ENCODE data around the gene CAV1.

The CAV1 gene

GRCh38 chr7:116505278-116505677, 19.6 kb upstream of the CAV1 start:
- DNase-seq = no peak

DNA sequence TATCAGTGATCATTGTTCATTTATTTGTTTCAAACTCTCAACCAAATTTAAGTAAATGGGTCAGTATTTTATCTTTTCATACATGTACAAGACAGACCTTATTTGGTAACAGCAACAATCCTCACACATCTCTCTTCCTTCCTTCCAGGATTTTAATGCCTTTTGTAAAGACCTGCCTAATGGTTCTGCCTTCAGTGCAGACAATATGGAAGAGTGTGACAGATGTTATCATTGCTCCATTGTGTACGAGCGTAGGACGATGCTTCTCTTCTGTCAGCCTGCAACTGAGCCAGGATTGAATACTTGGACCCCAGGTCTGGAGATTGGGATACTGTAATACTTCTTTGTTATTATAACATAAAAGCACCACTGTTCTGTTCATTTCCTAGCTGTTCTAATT, 19.0 kb upstream of the CAV1 start:
- DNase-seq = no peak

DNA sequence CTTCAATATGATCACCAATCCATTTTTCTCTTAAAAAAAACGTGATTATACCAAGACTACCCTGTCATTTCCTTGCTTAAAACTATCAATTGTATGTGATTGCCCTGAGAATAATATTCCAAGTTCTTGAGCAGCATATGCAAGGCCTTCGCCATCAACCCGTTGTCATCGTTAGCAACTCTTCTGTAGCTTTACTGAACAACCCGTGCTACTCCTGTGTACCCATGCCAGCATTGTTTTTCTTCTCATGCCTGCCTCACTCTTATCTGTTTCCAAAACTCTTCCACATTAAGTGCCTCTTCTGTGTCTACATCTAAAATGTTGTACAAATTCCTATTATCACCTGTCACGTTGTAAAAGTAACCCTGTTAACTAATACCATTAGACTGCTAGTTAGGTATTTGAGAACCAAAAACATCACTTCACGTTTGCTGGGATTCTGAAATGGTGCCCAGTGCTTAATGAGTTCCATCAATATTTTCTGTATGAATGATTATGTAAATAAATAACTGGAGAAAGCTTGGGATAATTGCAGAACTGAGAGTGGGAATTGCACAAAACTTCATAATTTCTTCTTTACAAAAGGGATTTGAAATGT, 14.8 kb upstream of the CAV1 start:
- no peak for DNase-seq

GRCh38 chr7:116510795-116511194, 14.0 kb upstream of the CAV1 start:
- no peak for DNase-seq

DNA sequence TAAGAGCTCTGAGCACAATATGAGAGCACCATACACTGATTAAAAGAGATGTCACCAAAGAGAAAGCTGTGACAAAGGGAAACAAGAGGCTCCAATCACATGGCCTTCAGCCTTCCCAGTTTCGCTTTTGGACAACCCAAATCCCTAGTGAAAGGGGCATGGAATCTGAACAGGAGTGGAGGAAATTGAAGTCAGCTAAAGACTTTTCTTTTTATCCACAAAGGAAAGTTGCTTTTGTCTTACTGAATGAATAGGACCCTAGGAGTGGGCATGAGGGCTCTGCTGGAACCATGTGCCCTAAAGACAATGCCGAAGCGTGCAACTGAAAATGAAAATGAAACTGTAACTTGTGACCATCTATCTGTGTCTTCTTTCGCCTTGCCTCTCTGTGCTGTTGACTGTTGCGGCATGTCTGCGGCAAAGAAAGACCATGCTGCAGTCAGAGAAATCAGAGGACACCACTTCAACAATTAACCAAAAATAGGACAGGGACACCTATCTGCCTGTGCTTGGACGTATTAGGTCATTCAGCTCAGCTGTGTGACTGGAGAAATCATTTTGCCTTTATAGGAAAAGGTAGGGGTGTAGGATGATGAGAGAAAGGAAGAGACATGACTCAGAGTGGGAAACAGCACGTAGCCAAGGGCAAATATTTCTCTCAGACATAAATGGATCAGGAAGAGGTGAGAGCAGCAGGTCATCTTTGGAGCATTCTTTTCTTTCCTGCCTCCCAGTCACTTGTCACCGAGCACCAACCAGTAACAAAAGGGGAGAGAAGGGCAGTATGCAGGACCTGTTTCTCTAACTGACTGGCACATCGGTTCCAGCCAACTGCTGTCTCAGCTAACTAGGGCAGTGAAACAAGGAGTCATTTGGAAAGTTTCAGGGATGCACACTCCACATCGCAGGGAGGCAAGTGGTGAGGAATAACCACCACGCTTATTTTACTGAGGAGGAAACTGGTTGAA, 13.0 kb upstream of the CAV1 start:
- DNase-seq = no peak

- DNase-seq = no peak
These were observed 12.2 kb upstream of the CAV1 start for GRCh38 chr7:116512520-116513188.

DNA sequence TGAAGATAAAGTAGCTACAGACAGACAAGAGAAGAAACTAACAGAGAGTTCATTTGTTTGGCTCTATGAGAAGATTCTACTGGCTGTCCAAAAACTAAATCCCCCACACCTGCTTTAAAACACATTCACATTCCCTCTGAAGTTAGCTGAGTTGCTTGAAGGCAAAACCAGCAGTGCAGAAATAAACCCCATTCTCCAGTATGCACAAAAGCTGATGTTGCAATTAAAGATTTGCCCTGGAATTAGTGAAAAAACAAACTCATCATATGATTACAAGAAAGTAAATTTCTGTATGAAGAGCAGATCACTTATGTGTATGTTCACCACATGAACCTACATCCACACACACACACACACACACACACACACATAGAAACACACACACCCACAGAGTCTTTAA, 9.3 kb upstream of the CAV1 start:
- no peak for DNase-seq

DNA sequence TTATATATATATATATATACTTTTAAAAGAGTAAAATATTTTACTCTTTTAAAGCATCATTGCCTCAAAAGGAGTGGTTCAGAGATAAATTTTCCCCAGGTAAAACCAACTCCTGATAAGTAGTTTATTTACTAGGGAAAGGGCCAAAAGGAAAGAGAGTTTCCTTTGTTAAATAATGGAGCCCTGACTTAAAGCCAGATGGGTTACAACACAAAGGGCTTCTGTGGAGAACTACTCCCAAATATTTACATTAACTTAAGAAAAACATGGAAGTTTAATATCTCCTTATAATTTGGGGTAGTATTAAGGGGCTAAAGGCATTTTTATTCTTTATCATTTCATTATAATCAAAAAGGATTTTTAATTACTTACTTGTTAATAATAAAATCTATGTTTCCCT, 8.5 kb upstream of the CAV1 start:
- DNase-seq = no peak

- no peak for DNase-seq
These were observed 7.2 kb upstream of the CAV1 start for GRCh38 chr7:116517626-116518025.

DNA sequence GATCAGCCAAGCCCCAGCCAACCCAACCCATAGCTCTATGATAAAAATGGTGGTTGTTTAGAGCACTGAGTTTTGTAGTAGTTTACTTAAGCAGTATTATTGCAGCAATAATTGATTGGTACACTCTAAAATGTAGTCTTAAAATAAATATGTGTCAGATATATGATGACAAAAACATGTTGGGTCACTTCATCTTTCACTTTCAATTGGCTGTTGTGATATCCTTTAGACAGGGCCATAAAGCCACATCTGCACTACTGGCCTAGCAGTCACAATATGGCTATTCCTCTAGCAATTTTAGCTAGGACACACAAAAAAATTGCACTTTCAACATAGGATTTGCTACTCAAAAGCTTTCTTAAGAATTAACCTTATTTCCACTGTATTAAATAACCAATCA, 5.9 kb upstream of the CAV1 start:
- no peak for DNase-seq

GRCh38 chr7:116521046-116521664, 3.7 kb upstream of the CAV1 start:
- DNase-seq = no peak

DNA sequence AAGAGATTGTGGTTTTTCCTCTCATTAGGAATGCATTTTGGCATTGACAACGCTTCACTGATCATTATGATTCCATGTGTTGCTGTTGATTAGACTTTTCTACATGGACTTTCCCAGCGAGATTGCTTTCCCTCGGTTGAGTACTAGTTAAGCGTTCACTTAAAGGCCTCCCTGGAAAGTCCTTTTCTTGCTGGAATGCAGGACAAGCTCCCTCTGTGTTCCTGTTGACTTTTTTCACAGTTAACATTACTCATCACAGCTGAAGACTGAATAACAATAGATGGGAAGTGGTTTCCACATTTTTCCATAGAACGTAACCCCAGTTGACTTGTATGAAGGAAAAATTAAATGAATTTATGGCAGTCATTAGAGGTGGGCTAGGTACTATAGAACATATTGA, 2.6 kb upstream of the CAV1 start:
- no peak for DNase-seq

GRCh38 chr7:116524221-116524608, 621 bp upstream of the CAV1 start:
- no peak for DNase-seq

DNA sequence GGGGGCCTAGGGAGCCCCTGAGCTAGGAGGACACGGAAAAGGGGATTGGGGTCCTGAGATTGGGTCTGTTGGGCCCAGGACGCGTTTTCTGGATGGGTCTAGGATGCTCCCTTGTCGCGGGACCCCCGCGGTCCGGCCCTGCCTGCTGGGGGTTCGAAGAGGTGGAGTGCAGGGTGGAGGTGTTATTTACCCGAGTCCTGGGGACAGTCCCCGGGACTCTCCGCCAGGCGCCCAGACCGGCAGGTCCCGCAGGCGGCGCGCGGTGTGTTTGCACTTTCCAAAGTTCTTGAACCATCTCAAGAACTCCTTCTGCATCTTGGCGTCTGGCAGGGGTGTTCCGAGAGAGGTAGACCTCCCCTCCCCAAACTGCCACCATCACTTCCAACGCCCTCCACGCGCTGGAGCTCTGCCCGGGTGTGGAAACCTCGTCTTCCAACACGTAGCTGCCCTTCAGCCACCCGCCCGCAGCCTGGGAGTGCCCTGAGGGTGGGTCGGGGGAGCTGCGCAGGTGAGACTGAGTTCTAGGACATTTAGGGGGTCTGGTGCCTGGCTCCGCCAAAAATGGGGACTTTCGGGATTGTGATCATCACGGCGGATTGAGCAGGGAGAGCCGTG, 569 bp downstream of the CAV1 start:
- DNase-seq = peak; percentile 47

DNA sequence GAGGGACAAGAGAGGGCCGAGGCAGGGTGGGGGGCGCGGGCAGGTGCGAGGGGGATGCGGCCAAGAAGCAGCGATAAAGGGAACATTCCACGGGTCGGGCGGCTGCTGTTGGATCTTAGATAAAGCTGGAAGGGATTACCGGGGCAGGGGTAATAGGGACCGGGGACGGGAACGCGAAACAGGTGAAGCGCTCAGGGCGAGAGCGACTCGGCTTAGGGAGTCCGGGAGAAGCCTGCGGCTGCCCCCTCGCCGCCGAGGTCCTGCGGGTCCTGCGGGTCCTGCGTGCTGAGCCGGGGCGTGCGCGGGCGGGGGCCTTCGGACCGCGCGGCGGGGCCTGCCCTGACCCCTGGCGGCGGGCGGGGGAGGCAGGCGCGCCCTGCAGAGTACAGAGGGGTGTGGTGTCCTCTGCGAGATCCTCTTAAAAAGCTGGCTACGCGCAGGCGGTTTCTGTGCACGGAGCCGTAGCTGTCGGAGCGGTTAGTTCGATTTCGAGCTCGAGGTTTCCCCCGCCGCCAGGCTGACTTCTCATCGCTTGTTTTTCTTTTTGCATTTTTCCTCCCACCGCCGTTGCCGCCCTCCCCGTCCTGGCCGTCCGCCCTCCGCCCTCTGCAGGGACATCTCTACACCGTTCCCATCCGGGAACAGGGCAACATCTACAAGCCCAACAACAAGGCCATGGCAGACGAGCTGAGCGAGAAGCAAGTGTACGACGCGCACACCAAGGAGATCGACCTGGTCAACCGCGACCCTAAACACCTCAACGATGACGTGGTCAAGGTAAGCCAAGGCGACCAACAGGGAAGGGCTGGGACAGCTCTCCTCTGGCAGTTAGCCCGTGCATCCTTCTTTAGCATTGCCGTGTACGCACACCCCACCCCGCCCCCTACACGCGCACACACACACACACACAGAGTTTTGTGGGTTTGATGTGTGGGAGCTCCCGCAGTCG, 1.4 kb downstream of the CAV1 start:
- DNase-seq = peak; percentile 86

DNA sequence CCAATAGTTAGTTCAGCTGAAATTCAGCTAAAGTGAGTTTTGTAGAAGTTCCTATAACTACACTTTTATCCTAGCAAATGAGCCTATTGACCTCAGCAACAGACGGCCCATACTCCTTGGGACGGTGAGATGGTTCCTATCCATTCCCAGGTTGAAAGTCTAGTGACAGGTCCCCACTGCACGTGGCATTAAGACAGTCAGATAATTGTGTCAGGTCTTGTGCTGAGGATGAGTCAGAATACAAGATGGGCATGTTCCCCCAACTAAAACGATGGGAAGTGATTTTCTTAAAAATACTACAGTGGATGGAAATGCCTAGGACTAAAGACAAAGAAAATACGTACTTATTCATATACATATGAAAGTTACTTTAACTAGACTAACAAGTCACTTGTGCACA, 2.1 kb downstream of the CAV1 start:
- DNase-seq = no peak

- no peak for DNase-seq
These were observed 2.7 kb downstream of the CAV1 start for GRCh38 chr7:116527521-116527920.

DNA sequence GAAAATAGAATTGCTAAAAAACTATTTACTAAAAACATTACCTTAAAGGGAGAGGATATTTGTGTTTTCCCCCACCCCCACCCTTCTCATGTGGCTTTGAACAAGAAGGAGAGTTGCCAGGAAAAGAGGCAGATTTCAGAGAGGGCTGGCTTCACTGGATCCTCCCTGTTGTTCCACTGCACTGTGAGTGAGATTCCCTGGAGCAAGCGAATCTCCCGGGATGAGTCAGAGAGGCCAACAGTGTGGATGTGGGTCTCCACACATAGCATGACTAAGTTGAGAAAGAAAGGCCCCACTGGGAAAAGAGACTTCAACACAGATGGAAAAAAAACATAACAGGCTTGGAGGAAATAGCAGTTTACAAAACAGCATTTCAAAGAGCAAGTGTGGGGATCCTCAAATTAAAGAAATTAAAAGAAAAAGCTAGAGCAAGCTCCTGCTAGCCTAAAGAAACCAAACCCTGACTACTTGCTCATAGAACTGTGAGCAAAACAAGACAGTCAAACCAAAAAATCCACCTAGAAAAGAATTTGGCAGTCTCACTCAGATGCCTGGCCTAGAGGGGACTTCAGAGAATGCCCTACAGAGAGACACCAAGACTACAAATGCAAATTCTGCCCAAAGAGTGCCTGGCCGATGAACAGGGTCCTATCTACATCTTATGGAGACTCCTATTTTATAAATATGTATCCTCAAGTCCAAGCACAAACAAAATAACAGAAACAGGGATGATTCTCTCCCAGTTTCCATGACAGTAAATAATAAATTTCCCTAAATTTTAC, 3.4 kb downstream of the CAV1 start:
- peak; percentile 41 for DNase-seq

DNA sequence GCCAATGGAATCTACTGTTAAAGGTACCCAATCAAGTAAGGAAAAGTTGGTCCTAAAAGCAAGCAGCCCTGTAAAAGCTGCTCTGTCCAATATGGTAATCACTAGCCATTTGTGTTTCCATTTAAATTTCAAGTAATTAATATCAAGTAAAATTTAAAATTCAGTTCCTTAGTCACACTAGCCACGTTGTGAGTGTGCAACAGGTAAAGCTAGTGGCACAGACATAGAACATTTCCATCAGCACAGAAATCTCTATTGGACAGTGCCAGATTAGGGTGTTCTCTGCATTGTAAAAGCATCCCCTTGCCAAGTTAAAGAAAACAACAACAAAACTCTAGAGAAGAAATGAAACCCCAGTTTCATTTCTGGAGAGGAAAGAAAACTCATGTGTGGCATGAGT, 4.4 kb downstream of the CAV1 start:
- DNase-seq = no peak

DNA sequence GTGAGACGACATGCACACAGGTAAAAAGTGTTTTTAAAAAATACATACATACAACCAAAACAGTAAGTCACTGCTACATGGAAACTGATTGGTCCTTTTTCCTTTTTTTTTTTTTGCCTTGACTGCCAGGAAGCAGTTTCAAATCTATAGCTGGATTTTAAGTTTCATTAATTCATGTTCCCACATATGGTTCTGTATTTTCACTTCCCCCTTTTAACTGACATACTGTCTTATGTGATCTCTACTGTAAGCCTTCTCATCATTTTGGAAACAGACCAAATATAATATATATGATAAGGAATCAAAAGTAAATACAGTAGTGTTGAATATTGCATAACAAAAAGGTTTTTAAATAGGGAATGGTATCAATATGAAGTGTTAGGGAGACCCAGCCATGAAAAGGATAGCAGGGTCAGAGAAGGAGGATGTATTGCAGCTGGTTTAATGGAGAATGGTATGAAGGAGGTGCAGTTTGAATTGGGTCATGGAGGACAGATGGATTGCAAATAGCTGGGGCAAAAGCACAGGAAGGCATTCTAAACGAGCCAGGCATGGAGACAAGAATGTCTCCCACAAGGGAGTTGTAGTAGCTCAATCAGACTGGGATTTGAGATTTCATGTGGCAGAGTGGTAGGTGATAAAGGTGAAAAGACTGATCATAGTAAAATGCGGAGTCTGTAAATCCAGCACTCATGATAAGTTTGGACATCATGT, 5.4 kb downstream of the CAV1 start:
- DNase-seq = no peak
